HG03432 (cell line): Measurements from ENCODE around the gene SPTLC3.
A peak's percentile ranks its signal among the peaks of the same experiment; 100 is the strongest.

Experiments used
- ATAC-seq: cut with Tn5 transposase; IDR thresholded peaks from one replicate; pipeline ENCODE4 v1.9.1; 2021; ENCODE audit warnings: mild to moderate bottlenecking, moderate library complexity; ENCODE audit not compliant: unreplicated experiment

SPTLC3 gene

DNA sequence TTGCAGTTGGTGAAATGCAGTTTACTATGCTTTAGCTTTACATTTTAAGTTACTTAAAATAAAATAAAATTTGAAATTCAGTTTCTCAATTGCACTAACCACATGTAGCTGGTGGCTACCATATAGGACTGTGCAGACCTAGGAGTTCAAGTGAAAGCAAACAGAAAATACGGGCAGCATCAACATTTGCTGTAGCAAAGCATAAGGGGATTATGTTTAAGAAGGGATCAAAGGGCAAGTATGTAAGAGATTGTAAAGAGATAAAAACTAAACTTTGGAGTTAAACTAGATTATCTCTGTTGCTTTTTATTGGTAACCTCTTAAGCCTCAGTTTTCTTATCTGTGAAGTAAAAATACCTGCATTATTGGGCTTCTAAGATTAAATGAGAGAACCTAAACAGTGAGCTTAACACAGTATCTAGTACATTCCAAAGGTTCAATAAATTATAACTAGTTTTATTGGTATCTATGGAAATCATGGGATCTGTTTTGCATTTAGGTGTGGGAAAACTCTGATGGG, 81.2 kb downstream of the SPTLC3 start:
- ATAC-seq = no peak

DNA sequence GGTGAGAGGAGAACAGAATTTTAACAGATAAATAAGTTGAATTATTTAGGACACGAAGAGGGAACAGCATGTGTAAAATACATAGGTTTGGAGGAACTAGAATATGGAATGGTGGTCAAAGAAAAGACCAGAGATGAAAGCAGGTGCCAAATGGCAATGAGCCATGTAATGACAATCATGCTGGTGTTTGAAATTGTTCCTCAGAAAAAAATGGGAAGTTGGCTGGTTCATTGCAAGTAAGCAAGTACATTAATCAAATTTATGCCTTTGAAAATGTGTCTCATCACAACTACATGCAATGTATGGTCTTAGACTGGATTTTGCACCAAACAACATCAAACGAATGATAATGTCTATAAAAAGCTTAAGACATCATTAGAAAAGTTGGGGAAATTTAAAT, 83.3 kb downstream of the SPTLC3 start:
- ATAC-seq = no peak

DNA sequence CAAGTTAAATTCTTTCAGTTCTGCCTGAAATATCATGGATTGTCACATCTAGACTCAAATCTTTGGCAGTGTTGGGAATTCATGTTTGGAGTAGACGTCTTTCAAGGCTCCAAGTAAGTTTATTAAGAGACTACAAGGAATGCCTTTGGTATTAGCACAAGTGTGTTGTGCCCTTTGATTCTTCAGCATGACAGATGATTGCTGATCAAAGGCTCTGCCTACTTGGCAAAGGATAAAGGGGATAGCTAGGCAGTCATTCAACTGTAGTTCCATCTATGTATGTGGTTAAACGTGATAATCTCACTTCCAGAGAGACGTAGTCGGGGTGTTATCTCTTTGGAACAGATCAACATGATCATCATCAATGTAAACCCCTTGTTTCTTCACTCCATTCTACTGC, 86.2 kb downstream of the SPTLC3 start:
- no peak for ATAC-seq

DNA sequence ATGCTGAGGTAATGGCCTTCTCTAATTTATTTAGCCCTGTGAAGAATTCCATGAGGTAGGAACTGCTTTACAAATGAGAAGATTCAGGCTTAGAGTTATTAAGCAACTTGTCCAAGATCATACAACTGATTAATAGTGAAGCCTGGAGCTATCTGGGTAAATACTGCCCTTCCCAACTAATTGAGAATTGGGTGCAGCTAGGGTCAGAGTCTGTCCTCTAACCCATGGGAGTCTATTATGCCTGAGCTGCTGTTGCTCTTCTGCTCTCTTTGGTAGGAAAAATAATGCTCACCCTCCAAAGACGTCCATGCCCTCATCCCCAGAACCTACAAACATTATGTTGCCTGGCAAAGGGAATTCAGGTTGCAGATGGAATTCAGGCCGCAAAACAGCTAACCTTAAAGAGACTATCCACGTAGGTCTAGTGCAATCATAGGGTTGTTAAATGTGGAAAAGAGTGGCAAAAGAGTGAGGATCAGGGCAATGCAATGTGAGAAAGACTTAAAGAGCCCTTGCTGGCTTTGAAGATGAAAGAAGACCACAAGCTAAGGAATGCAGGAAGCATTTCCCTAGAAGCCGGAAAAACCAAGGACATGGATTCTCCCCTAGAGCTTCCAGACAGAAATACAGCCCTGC, 90.1 kb downstream of the SPTLC3 start:
- ATAC-seq = no peak

DNA sequence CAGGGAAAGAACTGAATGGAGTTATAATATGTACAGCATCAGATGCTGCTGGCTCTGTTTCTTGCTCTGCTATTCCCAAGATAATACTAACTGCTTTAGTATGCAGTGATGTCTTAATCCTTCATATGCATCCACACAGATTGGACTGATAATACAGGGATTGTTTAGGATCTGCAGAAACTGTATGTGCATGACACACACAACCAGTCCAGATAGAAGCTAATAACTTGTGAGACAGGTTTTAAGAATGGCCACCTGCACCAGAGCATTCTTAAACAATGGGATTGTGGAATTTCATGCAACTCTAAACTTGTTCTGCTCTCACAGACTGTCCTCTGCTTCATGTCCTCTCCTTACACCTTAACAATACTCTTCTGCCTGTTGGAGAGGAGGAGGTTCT, 90.9 kb downstream of the SPTLC3 start:
- no peak for ATAC-seq

DNA sequence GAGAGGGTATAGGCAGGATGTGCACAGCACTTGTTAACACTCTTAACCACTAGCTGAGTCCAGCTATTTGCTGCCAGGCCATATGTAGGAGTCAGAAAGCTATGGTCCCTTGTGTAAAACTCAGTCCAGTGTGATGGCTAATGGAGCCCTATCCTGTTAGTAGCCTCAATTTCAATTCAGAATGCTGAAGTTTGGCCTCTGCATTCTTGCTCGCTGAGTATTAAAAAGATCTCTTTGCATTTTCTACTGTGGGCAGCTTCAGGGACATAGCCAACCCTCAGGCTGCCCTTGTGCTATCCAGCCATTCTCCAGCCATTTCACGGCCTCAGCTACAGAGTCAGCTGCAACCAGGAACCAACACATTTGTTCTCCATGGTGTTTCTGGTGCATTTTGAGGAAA, 92.5 kb downstream of the SPTLC3 start:
- no peak for ATAC-seq

DNA sequence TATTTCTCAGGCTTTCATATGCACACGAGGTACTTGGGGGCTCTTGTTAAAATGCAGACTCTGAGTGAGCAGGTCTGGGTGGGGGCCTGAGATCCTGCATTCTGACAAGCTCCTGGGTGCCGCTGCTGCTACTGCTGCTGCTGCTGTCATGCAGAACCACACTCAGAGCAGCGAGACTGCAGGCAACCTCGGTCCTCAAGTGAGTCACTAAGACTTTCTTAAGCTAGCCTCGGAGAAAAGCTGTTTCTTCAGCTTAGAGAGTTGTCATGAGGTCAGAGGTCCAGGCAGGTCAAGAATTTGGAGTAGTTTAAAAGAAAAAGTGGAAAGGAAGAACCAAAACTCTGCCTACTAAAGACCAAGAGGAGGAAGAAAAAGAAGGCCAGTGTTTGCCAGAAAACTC, 92.9 kb downstream of the SPTLC3 start:
- no peak for ATAC-seq

DNA sequence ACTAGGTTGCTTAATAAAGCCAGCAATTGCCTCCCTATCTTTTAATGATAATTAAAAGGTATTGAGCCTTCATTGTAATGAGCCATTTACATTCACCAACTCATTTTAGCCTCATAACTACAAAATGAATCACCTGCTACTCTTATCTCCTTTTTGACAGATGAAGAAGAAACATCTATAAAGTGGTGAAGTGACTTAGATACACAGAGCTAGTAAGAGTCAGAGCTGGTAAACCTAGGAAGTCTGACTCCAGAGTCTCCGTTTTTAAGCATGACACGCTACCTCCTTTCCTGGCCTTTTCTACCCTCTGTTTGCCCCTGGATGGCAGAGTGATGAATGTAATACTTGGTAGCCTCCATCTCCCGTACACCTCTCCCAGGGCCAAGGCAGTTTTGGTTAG, 93.5 kb downstream of the SPTLC3 start:
- ATAC-seq = no peak

DNA sequence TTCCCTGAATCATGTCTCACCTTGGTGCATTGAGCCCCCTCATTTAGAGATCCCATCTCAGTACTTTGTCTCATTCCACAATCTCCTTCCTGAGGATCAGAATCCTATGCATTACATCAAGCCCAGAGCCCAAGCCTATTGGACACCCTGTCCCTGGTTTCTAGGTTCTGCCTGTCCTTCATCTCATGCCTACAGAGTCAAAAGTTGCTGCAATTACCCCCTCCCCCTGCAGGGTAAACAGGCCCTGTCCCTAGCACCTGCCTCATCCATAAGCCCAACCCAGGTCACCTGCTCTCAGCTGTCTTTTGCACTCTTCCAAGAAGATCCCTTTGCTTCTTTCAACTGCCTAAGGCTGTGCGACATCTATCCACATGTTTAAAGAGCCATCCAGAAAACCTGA, 93.9 kb downstream of the SPTLC3 start:
- ATAC-seq = no peak

DNA sequence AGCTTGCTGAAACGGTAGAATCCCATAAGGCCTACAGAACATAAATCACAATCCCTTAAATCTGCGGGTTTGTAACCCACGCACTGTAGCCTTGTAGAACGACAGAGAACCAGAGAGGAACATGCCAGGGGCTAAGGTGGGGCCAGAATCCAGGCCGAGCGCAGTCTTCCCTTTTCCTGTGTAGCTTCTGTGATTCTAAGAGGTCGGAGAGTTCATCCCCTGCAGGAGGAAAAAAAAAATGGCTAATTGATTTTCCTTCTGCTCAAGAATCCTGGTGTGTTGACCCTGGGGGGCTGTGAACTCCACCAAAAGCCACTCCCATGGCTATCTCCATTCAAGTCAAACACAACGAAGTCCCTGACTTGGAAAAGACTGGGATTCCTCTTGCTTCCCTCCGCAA, 96.3 kb downstream of the SPTLC3 start:
- ATAC-seq = no peak

DNA sequence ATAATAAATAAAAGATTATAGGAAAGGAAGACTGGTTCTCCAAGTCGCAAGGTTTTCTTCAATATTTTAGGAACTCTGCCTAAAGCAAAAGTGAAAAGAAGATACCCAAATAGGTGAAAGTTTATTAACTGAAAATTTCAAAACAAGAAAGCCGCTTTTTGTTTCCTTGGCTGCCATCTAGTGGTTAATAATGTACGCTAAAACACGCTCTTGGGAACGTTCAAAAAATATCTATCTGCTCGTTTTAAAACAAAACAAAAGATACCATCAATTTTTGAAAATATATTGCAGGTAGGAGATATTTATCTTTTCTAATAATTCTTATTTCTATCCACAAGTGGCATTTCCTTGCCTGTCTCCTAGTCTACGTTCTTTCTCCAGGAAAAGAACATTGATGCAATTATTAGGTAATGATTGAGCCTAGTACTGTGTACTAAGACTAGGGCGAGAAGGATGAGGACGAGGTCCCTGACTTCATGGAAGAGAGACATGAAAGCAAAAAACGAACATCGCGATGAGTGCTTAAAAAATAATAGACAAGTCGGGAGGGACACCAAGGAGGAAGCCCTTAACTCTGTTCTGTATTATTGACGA, 97.2 kb downstream of the SPTLC3 start:
- no peak for ATAC-seq

DNA sequence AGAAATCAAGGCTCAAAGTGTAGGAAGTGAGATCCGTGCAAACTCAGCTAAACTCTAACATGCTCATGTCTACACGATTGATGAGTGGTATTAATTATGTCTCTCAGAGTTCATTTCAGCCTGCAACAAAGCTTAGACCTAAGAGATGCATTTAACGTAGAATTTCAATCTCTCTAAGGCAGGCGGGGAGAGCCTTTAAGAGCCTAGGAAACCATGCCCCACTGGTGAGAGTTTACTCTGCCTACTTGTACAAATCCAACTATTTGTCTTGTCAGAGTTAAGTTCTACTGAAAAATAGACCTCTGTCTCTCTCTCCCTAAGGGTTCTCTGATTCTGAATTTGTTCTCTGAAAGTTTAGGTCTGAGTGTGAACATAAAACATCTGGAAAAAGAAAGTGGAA, 100.9 kb downstream of the SPTLC3 start:
- ATAC-seq = no peak

DNA sequence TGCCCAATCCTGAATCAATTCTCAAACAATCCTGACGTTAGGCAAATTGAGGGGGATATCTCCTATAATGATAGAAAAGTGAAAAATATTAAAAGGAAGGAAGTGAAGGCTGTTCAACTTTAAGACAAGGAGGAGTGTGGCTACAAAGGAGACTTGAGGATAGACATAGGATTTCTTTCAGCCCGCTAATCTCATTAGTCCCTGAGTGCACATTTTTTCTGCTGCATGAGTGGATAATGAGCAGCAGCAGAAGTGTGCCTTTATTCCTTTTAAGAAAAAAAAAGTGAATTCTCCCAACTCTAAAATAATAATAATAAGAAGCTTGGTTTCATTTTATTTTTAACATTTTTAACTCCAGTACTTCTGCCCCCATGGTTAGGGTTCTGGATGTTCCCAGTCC, 102.0 kb downstream of the SPTLC3 start:
- no peak for ATAC-seq

DNA sequence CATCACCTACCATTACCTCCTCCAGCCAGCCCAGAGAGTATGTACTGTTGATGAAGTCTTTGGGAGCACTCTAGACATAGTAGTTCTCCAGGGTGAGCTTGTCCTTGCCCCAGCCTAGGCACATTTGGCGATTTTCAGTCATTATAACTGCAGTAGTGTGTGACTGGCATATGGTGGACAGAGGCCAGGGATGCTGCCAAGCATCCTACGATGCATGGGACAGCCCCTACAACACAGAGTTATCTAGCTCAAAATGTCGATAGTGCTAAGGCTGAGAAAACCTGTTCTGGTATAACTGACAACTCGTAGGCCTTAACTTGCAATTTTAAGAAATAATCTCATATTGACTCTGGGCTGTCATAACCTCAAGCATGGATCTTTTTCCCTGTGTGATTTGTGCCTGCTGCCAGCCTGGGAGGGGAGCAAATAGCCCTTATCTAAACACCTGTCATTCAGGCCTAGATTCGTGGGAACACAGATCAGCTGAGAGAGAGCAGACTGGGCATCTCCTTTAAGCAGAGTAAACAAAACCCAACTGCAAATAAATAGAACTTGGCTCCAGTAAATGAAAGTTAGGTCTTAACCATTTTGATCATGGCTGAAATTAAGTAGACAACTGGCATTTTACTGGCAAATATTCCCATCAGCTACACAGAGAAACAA, 102.6 kb downstream of the SPTLC3 start:
- no peak for ATAC-seq

DNA sequence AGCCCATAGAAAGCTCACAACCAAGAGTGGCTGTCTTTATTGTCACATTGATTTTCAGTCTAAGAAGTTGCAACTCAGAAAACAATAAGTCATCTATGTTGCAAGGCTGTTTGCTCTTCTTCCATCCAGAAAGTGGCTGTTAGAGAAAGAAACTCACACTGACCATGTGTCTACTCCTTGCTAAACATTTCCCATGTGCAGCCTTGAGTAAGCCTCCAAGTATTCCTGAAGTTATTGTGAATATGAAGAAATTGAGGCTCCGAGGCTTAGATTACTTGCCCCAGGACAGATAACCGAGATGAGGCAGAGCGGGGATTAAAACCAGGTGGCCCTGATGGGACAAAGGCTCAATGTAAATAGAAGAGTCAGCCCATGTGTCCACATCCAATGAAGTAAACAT, 105.0 kb downstream of the SPTLC3 start:
- ATAC-seq = no peak

DNA sequence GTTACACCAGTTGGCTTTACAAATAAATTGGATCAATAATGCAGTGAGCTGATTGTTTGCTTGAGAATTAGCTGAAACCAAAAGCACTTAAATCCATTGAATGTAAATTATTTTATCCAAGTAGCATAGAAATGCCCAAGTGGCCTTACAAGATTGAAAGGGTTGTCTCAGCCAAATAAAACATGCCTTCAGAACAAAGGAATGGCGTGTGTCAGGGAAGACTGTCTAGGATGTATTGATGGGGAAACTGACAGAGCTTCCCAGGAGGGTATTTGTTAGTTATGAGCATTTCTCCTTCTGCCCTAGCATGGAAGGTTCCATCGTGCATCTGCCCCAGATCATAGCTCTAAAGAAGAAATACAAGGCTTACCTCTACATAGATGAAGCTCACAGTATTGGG, 108.4 kb downstream of the SPTLC3 start:
- ATAC-seq = no peak

DNA sequence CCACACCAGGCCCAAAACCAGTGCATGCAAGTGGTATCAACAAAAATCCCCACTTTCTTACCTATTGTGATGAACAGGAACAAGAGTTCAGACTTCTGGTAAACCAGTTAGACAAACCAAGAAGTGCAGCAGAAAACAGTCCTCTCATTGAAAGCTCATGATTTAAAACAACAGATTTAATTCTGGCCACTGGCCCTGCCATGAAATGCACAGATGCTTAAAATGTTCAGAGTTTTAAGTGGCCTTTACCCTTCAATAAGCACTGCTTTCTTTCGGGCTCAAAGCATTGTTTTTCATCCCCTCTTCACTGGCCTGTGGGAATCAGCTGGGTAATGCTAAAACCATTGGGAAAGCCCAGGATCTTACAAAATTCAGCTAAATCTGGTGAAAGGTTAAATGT, 109.9 kb downstream of the SPTLC3 start:
- ATAC-seq = no peak

DNA sequence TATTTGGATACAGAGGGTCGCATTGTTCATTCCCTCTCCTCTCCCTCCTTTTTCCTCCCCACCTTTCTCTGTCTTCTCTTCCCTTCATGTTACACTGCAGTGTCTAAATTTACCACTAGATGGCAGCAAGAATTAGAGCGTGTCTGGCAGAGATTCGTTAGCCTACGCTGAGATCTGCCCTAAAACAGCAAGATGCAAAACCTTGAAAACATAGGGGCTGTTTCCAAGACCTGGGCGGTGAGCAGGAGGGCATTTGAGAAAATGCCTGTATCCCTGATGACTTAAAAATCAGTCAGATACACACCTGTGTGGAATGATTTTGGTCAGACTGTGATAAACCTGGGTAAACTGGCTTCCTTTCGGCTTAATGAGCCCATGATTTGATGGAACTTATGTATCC, 110.8 kb downstream of the SPTLC3 start:
- peak; percentile 61 for ATAC-seq

DNA sequence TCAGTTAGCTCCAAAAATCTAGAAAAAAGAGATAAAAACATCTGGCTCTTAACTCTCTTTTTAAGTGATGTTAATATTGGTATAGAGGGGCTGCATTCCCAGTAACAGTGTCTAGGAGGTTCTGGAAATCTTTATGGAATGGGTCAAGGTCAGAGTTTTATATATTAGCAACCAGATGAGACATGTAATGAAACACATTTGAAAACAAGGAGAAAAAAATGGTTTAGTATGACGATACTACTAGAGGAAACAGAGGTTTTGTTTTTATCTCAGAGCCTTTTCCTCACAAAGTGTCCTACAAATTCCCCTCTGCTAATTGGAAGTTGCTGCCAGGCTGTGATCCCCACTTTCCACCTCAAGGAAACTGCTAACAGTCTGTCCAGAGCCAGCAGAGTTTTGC, 111.7 kb downstream of the SPTLC3 start:
- no peak for ATAC-seq

DNA sequence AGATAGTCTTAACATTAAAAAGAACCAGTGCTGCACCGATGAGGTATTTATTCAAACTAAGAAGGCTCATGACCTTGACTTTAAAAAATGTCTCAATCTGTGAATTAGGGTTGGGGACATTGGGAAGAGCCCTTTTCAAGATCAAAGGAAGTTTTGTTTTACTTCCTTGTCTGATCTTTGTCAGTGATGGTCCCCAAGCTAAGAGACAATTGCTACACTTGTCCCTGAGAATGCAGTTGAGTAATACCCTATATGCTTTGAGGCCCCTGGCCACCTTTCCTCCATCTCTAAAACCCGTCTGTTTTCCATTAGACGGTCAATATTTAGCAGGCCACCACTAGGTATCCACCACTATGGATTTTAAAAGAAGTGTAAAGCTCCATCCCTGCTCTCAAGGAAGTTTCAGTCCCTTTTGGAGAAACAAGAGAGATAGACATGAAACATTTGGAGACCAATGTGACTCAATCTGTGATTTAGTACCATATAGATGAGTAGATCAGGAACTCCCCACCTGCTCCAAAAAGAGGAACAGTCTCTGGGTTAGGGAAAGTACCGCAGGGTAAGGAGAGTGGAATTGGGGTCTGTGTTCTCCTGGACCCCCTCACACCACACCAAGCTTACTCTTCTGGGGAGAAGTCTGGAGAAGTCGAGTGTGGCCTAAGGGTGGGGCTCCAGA, 113.2 kb downstream of the SPTLC3 start:
- peak; percentile 83 for ATAC-seq

DNA sequence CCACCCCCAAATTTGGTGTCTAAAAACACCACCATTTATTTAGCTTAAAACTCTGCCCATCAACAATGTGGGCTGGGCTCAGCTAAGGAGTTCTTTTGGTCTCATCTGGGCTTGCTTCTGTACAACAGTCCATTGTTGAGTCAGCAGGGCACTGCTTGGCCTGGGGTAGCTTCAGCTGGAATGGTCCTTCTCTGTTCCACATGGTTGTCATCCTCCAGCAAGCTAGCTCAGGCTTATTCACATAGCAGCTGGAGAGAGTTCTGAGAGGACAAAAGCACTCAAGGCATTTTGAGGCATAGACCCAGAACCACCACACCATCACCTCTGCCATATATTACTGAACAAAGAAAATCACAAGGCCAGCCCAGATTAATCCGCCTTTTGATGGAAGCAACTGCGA, 116.7 kb downstream of the SPTLC3 start:
- no peak for ATAC-seq

DNA sequence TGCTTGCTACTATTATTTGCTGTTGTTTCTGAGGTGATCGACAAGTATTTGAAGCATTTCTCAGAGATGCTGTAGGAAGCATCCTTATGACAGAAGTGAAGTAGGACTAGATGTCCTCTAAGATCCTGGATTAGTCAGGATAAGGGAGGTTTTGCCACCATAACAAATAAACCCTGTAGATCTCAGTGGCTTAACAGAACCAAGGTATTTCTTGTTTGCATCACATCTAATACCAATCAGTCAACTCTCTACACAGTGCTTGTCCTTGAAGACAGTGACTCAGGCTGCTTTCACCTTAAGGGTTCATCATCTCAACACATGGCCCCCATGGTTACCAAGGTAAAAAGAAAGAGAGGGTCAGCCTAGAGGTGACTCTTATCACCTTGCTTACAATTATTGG, 119.4 kb downstream of the SPTLC3 start:
- no peak for ATAC-seq
